Measurements from ENCODE around the gene DIPK2A. TPM values are rescaled to one million over a fixed set of nuclear protein-coding genes. Genes with fewer than 3 reads are reported as not detected.

Gene DIPK2A
- total RNA-seq, 1 experiment from 2014 or later = 28.5 TPM

DNA sequence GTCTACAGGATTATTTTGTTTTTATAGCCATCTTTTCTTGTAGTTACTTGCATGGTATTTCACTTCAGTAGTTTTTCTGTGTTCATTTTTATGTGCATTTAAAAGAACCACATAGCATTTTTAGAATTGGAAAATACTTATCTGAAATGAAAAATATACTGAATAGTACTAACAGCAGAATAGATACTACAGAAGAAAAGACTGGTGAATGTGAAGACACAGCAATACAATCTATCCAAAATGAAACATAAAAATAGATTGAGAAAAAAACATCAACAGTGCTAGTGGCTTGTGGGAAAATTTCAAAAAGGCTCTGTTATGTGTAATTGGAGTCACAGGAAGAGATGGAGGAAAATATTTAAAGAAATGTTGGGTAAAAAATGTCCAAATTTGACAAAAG, 12.7 kb upstream of the DIPK2A start:
- ChIA-PET CTCF (no interaction called here), POLR2A (ENCODE audit: unreplicated experiment) (no interaction called here)
- intact Hi-C loops (cut with micrococcal nuclease) = no loop called here

DNA sequence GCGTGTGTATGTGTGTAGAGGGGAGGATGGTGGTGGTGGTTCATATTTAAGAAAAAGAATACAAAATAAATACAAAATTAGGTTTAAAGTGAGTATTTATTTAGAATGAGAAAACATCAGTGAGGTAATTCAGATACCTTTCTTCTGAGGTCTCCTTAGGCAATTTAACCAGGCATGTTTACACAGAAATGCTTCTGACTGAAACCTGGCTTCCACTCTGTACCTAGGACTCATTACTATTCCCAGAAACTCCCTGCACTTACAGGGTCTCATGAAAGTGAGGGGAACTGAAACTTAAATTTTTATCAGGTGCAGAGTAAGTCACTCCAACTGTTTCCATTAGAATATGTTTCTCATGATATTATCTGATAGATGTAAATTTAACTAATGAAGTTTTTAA, 10.3 kb upstream of the DIPK2A start:
- no peak overlapping the region for H3K9ac ChIP-seq (ENCODE audit: low read length)
- no peak overlapping the region for H2AFZ ChIP-seq (ENCODE audit: low read length)
- no peak for DNase-seq
- no peaks in the 10 kb centered on the region for H3K36me3 ChIP-seq (ENCODE audit: low read depth, low read length)
- no peaks in the 10 kb centered on the region for H4K20me1 ChIP-seq (ENCODE audit: low read length)
- no peaks in the 10 kb centered on the region for H3K9me2 ChIP-seq (replicated peaks; ENCODE audit: low read length)
- TF ChIP-seq EZH2 (IDR thresholded peaks at IDR 0.05; ENCODE audit: low read length, unreplicated experiment) = no peak
- H3K4me2 ChIP-seq (ENCODE audit: low read length) = no peak overlapping the region
- CTCF ChIA-PET = no interaction called here
- POLR2A ChIA-PET (ENCODE audit: unreplicated experiment) = no interaction called here
- H3K4me1 ChIP-seq (ENCODE audit: insufficient read depth, low read length) = no peaks in the 10 kb centered on the region
- intact Hi-C loops (cut with micrococcal nuclease) = no loop called here
- H3K9me3 ChIP-seq (ENCODE audit: low read length) = no peaks in the 10 kb centered on the region
- BruUV-seq (replicated peaks) = no TSS peak
- H3F3A ChIP-seq (ENCODE audit: low read length, unreplicated experiment) = no peaks in the 10 kb centered on the region
- H3K27ac ChIP-seq (ENCODE audit: low read length) = no peak overlapping the region
- H3K27me3 ChIP-seq (ENCODE audit: low read length) = no peaks in the 10 kb centered on the region
- ATAC-seq = no peak
- H3K4me3 ChIP-seq (ENCODE audit: low read length) = no peak overlapping the region
- no peaks in the 10 kb centered on the region for H3K79me2 ChIP-seq (ENCODE audit: low read length)

More for the DNA sequence above, 12.7 kb upstream of the DIPK2A start:
- TF ChIP-seq, protein P1, sequence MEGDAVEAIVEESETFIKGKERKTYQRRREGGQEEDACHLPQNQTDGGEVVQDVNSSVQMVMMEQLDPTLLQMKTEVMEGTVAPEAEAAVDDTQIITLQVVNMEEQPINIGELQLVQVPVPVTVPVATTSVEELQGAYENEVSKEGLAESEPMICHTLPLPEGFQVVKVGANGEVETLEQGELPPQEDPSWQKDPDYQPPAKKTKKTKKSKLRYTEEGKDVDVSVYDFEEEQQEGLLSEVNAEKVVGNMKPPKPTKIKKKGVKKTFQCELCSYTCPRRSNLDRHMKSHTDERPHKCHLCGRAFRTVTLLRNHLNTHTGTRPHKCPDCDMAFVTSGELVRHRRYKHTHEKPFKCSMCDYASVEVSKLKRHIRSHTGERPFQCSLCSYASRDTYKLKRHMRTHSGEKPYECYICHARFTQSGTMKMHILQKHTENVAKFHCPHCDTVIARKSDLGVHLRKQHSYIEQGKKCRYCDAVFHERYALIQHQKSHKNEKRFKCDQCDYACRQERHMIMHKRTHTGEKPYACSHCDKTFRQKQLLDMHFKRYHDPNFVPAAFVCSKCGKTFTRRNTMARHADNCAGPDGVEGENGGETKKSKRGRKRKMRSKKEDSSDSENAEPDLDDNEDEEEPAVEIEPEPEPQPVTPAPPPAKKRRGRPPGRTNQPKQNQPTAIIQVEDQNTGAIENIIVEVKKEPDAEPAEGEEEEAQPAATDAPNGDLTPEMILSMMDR (conservative IDR thresholded peaks at IDR 0.05; ENCODE audit: low read depth, low read length) = no peak
- TF ChIP-seq EZH2phosphoT487 (IDR thresholded peaks at IDR 0.05; ENCODE audit: borderline replicate concordance, low read length) = no peak
- TF ChIP-seq EZH2 (IDR thresholded peaks at IDR 0.05; ENCODE audit: low read length, unreplicated experiment) = no peak
- Histone ChIP-seq H3K4me1 (ENCODE audit: insufficient read depth, low read length) (no peaks in the 10 kb centered on the region), H3K27ac (ENCODE audit: low read length) (no peak overlapping the region), H3K9me3 (ENCODE audit: low read length) (no peaks in the 10 kb centered on the region), H3K36me3 (ENCODE audit: low read depth, low read length) (no peaks in the 10 kb centered on the region), H3K4me2 (ENCODE audit: low read length) (no peak overlapping the region), H4K20me1 (ENCODE audit: low read length) (no peaks in the 10 kb centered on the region), H3K4me3 (ENCODE audit: low read length) (no peak overlapping the region), H3K79me2 (ENCODE audit: low read length) (no peaks in the 10 kb centered on the region), H3K9ac (ENCODE audit: low read length) (no peak overlapping the region), H3K27me3 (ENCODE audit: low read length) (no peaks in the 10 kb centered on the region), H3F3A (ENCODE audit: low read length, unreplicated experiment) (no peaks in the 10 kb centered on the region), H2AFZ (ENCODE audit: low read length) (no peak overlapping the region), H3K9me2 (replicated peaks; ENCODE audit: low read length) (no peaks in the 10 kb centered on the region)
- ATAC-seq = no peak
- BruUV-seq (replicated peaks) = no TSS peak
- no peak for DNase-seq

DNA sequence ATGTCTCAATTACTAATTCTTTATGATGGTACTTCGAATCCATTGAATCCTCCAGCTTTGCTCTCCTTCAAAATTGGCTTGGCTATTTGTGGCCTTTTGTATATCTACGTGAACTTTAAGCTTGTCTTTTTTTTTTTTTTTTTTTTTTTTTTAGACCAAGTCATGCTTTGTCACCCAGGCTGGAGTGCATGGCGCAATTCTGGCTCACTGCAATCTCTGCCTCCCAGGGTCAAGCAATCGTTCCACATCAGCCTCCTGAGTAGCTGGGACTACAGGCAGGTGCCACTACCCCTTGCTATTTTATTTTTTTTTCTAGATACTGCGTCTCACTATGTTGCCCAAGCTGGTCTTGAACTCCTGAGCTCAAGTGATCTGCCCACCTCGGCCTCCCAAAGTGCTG, 7.7 kb upstream of the DIPK2A start:
- H3K4me3 ChIP-seq (ENCODE audit: low read length) = no peak overlapping the region
- DNase-seq = no peak
- no peaks in the 10 kb centered on the region for H3K36me3 ChIP-seq (ENCODE audit: low read depth, low read length)
- no peaks in the 10 kb centered on the region for H3F3A ChIP-seq (ENCODE audit: low read length, unreplicated experiment)
- H3K79me2 ChIP-seq (ENCODE audit: low read length) = no peaks in the 10 kb centered on the region
- H2AFZ ChIP-seq (ENCODE audit: low read length) = no peak overlapping the region
- H3K9ac ChIP-seq (ENCODE audit: low read length) = no peak overlapping the region
- intact Hi-C loops (cut with micrococcal nuclease) = no loop called here
- H3K4me2 ChIP-seq (ENCODE audit: low read length) = no peak overlapping the region
- H3K9me3 ChIP-seq (ENCODE audit: low read length) = no peaks in the 10 kb centered on the region
- no peaks in the 10 kb centered on the region for H3K4me1 ChIP-seq (ENCODE audit: insufficient read depth, low read length)
- ChIA-PET CTCF (no interaction called here), POLR2A (ENCODE audit: unreplicated experiment) (no interaction called here)
- H3K27me3 ChIP-seq (ENCODE audit: low read length) = no peaks in the 10 kb centered on the region
- no peak for TF ChIP-seq EZH2 (IDR thresholded peaks at IDR 0.05; ENCODE audit: low read length, unreplicated experiment)
- TF ChIP-seq, protein P1 (conservative IDR thresholded peaks at IDR 0.05; ENCODE audit: low read depth, low read length) = no peak
- no peak for TF ChIP-seq EZH2phosphoT487 (IDR thresholded peaks at IDR 0.05; ENCODE audit: borderline replicate concordance, low read length)
- no peak for ATAC-seq
- H4K20me1 ChIP-seq (ENCODE audit: low read length) = no peaks in the 10 kb centered on the region
- no peak overlapping the region for H3K27ac ChIP-seq (ENCODE audit: low read length)
- BruUV-seq (replicated peaks) = no TSS peak
- H3K9me2 ChIP-seq (replicated peaks; ENCODE audit: low read length) = no peaks in the 10 kb centered on the region
